Stomach (tissue), 4 donors: ENCODE measurements around the gene CCDC148.

Experiments
- EP300 ChIP-seq: sonication (generic); formaldehyde crosslinking; IDR thresholded peaks from one replicate; pipeline ENCODE4 v1.6.1; 2017; ENCODE audit warnings: antibody characterized with exemption
- POLR2A ChIP-seq, 4 donors: fragments of 450-650 bp; IDR thresholded peaks; one replicate each; pipeline ENCODE4 v1.6.1; 2016; ENCODE audit warnings: antibody characterized with exemption in 4 of 4, control low read depth in 2 of 4, mild to moderate bottlenecking in 1 of 4, moderate library complexity in 1 of 4
- POLR2AphosphoS5 ChIP-seq, 3 donors: sonication (generic); formaldehyde crosslinking; IDR thresholded peaks; one replicate each; pipeline ENCODE4 v1.6.1; 2016; ENCODE audit warnings: antibody characterized with exemption in 3 of 3
- TF ChIP-seq, protein P1 (sequence below), 7 experiments: fragments of 450-650 bp in 4 of 7; fragments of 200-600 bp in 3 of 7; sonication (generic) in 3 of 7; IDR thresholded peaks; one replicate each; pipeline ENCODE4 v1.5.1; 2016 to 2019; ENCODE audit warnings: antibody characterized with exemption in 7 of 7, control low read depth in 2 of 7, mild to moderate bottlenecking in 1 of 7

DNA sequence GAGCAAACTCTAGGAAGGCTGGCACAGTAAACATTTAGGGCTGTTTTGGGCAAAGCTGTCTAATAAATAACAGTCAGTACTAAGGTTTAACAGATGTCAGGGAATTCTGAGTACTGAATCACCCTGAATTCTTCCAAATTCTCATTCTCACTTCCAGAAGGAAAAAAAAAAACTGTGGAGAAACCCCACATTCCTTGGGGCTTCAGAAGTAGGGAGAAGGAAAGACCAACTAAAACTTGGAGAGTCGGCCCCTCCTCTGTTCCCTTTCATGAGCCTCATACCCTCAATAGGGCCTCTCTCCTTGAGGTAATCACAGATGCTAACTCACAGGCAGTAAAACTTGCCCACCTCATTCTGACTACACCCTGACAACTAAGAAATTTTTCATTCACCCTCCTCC, 62.1 kb downstream of the CCDC148 start:
- TF ChIP-seq, protein P1, sequence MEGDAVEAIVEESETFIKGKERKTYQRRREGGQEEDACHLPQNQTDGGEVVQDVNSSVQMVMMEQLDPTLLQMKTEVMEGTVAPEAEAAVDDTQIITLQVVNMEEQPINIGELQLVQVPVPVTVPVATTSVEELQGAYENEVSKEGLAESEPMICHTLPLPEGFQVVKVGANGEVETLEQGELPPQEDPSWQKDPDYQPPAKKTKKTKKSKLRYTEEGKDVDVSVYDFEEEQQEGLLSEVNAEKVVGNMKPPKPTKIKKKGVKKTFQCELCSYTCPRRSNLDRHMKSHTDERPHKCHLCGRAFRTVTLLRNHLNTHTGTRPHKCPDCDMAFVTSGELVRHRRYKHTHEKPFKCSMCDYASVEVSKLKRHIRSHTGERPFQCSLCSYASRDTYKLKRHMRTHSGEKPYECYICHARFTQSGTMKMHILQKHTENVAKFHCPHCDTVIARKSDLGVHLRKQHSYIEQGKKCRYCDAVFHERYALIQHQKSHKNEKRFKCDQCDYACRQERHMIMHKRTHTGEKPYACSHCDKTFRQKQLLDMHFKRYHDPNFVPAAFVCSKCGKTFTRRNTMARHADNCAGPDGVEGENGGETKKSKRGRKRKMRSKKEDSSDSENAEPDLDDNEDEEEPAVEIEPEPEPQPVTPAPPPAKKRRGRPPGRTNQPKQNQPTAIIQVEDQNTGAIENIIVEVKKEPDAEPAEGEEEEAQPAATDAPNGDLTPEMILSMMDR (IDR thresholded peaks at IDR 0.05): no peak
- TF ChIP-seq POLR2A (IDR thresholded peaks at IDR 0.05) (no peak), POLR2AphosphoS5 (IDR thresholded peaks at IDR 0.05) (no peak), EP300 (no peak)
